Measurements from ENCODE around the gene BTBD1. TPM values are rescaled to one million over a fixed set of nuclear protein-coding genes. Genes with fewer than 3 reads are reported as not detected.
"Not testable (repeated sequence)": the region's sequence is repeated elsewhere in the genome, so short reads cannot be mapped to it uniquely, and the experiment has no call there.

BTBD1 gene
- total RNA-seq, 2 experiments from 2014 or later: 67.4 to 70.9 TPM

DNA sequence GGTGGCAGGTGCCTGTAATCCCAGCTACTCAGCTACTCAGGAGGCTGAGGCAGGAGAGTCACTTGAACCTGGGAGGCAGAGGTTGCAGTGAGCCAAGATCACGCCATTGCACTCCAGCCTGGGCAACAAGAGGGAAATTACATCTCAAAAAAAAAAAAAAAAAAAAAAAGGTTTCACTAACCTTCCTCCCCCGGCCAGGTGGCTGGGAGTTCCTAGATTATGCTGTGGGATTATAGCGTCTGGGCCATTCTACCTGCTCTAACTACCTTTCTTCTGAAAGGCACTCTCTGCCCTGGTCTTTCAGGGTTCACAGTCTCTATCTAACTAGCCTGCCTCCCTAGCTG, 24.9 kb upstream of the BTBD1 start:
- POLR2A ChIA-PET, H3K27ac Mint-ChIP-seq, ATAC-seq: not testable (repeated sequence)

DNA sequence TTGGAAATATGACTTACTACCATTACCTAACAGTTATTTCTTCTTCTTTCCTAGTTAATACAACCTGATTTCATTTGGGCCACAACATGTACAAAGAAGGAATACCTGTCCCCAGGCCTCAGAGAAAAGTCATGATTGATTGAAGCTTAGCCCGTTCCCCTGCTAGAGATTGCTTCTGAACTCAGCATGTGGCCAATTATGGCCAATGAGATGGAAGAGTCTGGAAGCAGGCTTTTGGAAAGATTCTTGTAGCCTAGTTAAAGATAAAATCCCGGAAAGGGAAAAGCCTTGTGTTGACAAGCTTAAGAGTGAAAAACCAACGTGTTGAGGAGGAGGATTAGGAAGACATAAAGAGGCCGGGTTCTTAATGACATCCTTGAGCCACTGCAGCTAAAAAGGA, 23.4 kb upstream of the BTBD1 start:
- Mint-ChIP-seq H3K27ac (no peak overlapping the region), H3K4me1 (ENCODE audit: low read depth) (peaks cover 6% of the 10 kb centered on the region), H3K4me3 (no peak overlapping the region), H3K36me3 (ENCODE audit: low read depth) (no peaks in the 10 kb centered on the region), H3K27me3 (ENCODE audit: low read depth) (peaks cover 16% of the 10 kb centered on the region), H3K9me3 (ENCODE audit: insufficient read depth) (no peaks in the 10 kb centered on the region)
- DNase-seq: no peak
- no peak for ATAC-seq
- CTCF ChIA-PET: interaction anchor here (1.0 kb wide), 1 partner anchor 15 kb away, joined by 3 read pairs; no protein-coding TSS in a partner anchor
- POLR2A ChIA-PET: no interaction called here

More for the DNA sequence above, 24.9 kb upstream of the BTBD1 start:
- CTCF ChIA-PET; DNase-seq; H3K9me3 Mint-ChIP-seq (ENCODE audit: insufficient read depth); H3K4me1 Mint-ChIP-seq (ENCODE audit: low read depth); H3K36me3 Mint-ChIP-seq (ENCODE audit: low read depth); H3K4me3 Mint-ChIP-seq: not testable (repeated sequence)
- H3K27me3 Mint-ChIP-seq (ENCODE audit: low read depth): peaks cover 22% of the 10 kb centered on the region

DNA sequence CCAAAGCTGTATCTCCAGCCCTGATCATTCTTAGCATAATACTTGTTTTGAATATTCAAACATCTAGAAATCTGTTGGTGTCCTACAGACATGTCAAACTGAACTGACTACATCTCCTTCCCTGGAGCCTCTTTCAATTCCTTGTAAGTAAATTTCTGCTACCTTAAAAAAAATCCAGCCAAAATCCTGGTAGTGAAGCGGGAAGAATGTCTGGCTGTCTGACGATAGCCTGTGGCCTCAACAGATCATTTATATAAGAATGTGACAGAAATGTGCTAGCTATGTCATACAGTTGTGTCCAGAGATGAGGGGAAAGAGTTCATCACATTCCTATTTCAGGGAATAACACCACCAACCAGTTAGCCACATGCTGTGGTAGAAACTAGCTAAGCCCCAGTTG, 21.8 kb upstream of the BTBD1 start:
- DNase-seq (no peak), ATAC-seq (no peak)
- H3K4me3 Mint-ChIP-seq: no peak overlapping the region
- peaks cover 3% of the 10 kb centered on the region for H3K9me3 Mint-ChIP-seq (ENCODE audit: insufficient read depth)
- ChIA-PET POLR2A (no interaction called here), CTCF (no interaction called here)
- peaks cover 18% of the 10 kb centered on the region for H3K27me3 Mint-ChIP-seq (ENCODE audit: low read depth)
- no peaks in the 10 kb centered on the region for H3K36me3 Mint-ChIP-seq (ENCODE audit: low read depth)
- peaks cover 6% of the 10 kb centered on the region for H3K4me1 Mint-ChIP-seq (ENCODE audit: low read depth)
- H3K27ac Mint-ChIP-seq: no peak overlapping the region

DNA sequence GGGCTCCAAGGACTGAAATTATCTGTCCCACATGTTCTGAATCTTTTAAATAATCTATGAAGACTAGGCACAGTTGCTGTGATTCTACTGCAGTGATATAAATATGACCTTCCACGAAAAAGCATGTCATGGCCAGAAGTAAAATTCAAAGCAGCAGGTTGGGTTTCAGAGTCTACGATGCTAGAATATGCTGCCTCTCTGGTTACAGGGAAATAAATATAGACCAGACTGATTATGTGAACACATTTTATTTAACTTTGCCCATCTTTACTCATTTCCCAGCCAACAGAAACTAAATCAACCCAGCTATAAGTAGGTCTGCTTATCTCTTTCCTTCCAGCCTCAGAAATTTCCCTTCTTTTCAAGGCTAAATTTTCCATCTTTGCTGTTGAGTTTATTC, 20.5 kb upstream of the BTBD1 start:
- peaks cover 3% of the 10 kb centered on the region for H3K9me3 Mint-ChIP-seq (ENCODE audit: insufficient read depth)
- no peak for ATAC-seq
- CTCF ChIA-PET: interaction anchor here (0.7 kb wide), 1 partner anchor 28 kb away, joined by 3 read pairs; no protein-coding TSS in a partner anchor

DNA sequence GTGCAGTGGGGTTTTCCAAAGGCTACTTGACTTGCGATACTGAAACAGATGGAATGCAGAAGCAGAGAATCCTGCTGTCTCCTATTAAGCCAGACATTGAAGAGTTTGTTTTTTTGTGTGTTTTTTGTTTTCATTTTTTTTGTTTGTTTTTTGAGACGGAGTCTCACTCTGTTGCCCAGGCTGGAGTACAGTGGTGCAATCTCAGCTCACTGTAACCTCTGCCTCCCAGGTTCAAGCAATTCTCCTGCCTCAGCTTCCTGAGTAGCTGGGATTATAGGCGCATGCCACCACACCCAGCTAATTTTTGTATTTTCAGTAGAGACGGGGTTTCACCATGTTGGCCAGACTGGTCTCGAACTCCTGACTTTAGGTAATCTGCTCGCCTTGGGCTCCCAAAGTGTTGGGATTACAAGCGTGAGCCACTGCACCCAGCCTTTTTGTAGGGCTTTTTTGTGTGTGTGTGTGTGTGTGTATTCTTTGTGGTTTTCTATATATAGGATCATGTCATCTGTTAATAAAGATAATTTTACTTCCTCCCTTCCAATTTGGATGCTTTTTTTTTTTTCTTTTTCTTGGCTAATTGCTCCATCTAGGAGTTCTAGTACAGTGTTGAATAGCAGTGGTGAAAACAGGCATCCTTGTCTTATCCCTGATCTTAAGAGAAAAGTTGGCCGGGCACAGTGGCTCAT, 19.0 kb upstream of the BTBD1 start:
- H3K4me1 Mint-ChIP-seq (ENCODE audit: low read depth); H3K36me3 Mint-ChIP-seq (ENCODE audit: low read depth); ATAC-seq; POLR2A ChIA-PET; H3K4me3 Mint-ChIP-seq; CTCF ChIA-PET; DNase-seq; H3K9me3 Mint-ChIP-seq (ENCODE audit: insufficient read depth); H3K27ac Mint-ChIP-seq: not testable (repeated sequence)
- H3K27me3 Mint-ChIP-seq (ENCODE audit: low read depth): peaks cover 26% of the 10 kb centered on the region

More for the DNA sequence above, 20.5 kb upstream of the BTBD1 start:
- H3K4me3 Mint-ChIP-seq: no peak overlapping the region
- DNase-seq: no peak
- H3K27me3 Mint-ChIP-seq (ENCODE audit: low read depth): peaks cover 21% of the 10 kb centered on the region
- no peaks in the 10 kb centered on the region for H3K36me3 Mint-ChIP-seq (ENCODE audit: low read depth)
- POLR2A ChIA-PET: no interaction called here
- peaks cover 6% of the 10 kb centered on the region for H3K4me1 Mint-ChIP-seq (ENCODE audit: low read depth)
- no peak overlapping the region for H3K27ac Mint-ChIP-seq

DNA sequence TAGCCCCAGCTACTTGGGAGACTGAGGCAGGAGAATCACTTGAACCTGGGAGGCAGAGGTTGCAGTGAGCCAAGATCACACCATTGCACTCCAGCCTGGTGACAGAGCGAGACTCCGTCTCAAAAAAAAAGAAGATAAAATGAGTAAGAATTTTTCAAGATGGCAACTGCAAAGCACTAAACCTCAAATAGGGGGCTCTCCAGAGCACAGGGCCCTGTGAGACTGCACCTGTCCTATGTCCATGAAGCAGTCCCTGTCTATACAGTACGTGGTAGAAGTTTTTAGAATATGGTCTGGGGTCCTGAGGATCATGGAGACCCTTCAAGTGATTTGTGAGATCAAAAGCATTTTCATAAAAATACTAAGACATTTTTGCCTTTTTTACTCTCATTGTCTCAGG, 18.4 kb upstream of the BTBD1 start:
- H3K36me3 Mint-ChIP-seq (ENCODE audit: low read depth); H3K4me3 Mint-ChIP-seq; H3K9me3 Mint-ChIP-seq (ENCODE audit: insufficient read depth); CTCF ChIA-PET; DNase-seq; ATAC-seq; H3K27ac Mint-ChIP-seq; POLR2A ChIA-PET; H3K4me1 Mint-ChIP-seq (ENCODE audit: low read depth): not testable (repeated sequence)
- H3K27me3 Mint-ChIP-seq (ENCODE audit: low read depth): peaks cover 26% of the 10 kb centered on the region

DNA sequence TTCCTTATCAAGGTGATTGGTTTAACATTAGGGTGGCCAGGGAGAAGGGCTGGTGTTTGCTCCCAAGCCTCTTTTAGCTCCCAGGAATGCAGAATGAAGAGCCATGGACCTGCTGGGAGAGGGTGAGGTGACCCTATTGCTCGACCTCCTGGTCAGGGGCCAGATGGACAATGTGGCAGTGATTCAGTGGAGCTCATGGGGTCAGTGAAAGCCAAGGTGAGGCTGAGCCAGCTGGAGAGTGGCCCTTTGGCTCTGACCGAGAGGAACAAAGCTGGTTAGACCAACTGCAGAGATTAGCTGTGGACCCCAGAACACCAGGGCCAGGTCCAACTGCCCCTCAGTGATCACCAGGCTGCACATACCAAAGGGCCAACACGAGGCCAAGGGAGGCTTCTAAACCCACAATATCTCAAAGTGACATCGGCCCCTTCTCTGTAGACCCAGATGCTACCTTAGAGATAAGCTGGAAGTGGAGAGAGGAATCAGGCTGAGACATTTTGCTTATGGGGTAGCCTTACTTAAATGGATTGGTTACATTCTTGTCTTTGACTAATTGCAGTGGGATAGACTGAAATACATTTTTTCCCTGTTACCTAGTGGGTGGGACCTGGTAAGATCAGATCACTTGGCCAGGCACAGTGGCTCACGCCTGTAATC, 15.8 kb upstream of the BTBD1 start:
- H3K4me3 Mint-ChIP-seq: no peak overlapping the region
- POLR2A ChIA-PET: interaction anchor here (1.4 kb wide), 1 partner anchor 16 kb away, joined by 3 read pairs; no protein-coding TSS in a partner anchor
- H3K27me3 Mint-ChIP-seq (ENCODE audit: low read depth): peaks cover 34% of the 10 kb centered on the region
- CTCF ChIA-PET: no interaction called here
- no peak overlapping the region for H3K27ac Mint-ChIP-seq
- no peaks in the 10 kb centered on the region for H3K36me3 Mint-ChIP-seq (ENCODE audit: low read depth)
- peaks cover 5% of the 10 kb centered on the region for H3K4me1 Mint-ChIP-seq (ENCODE audit: low read depth)
- ATAC-seq (no peak), DNase-seq (no peak)
- H3K9me3 Mint-ChIP-seq (ENCODE audit: insufficient read depth): peaks cover 3% of the 10 kb centered on the region

DNA sequence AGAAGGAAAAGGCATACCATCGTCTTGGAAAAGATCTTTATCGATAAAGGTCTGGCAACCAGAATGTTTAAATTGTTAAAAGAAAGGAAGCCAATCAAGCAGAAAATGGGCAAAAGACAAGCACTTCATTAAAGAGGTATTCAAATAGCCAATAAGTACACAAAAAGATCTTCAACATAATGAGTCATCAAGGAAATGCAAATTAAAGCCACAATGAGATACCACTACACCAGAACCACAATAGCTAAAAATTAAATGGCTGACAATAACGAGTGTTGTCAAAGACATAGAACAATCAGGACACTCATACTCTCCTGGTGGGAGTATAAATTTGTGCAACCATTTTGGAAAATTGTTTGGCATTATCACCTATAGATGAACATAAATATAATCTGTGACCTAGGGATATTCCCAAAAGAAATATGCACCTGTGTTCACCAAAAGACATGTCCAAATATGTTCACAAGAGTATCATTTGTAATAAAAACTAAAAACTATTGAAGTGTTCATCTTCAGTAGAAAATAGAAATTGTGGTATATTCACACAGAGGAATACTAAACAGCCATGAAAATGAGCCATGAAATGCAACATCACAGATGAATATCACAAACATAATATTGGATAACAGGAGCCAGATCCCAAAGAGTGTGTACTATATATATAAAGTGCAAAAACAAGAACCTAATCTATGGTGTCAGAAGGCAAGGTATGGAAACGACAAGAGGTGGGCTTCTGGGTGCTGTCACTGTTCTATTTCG, 14.4 kb upstream of the BTBD1 start:
- no peak overlapping the region for H3K27ac Mint-ChIP-seq
- ChIA-PET CTCF (no interaction called here), POLR2A (no interaction called here)
- H3K27me3 Mint-ChIP-seq (ENCODE audit: low read depth): peaks cover 33% of the 10 kb centered on the region
- peaks cover 5% of the 10 kb centered on the region for H3K4me1 Mint-ChIP-seq (ENCODE audit: low read depth)
- no peak for DNase-seq
- H3K36me3 Mint-ChIP-seq (ENCODE audit: low read depth): no peaks in the 10 kb centered on the region
- H3K4me3 Mint-ChIP-seq: no peak overlapping the region
- no peak for ATAC-seq
- H3K9me3 Mint-ChIP-seq (ENCODE audit: insufficient read depth): peaks cover 3% of the 10 kb centered on the region

DNA sequence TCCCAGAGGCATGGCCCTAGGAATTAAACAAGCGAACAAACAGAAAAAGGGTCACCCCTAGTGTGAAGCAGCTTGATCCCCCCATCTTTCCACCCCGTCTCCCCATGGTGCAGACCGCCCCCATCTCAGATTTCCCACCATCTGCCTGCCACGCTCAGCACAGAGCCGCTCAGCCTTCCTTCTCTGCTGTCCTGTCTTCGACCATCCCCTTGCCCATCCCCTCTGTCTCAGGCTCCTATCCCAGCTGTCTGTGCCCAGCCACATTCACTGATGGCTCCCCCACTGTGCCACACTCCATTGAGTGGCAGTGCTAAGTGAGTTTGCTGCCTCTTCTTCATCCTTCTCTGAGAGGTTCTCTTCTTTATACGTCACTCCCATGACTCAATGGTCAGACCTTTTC, 11.7 kb upstream of the BTBD1 start:
- ChIA-PET CTCF (no interaction called here), POLR2A (no interaction called here)
- H3K27me3 Mint-ChIP-seq (ENCODE audit: low read depth): peaks cover 35% of the 10 kb centered on the region
- no peaks in the 10 kb centered on the region for H3K9me3 Mint-ChIP-seq (ENCODE audit: insufficient read depth)
- no peak overlapping the region for H3K4me3 Mint-ChIP-seq
- peaks cover 5% of the 10 kb centered on the region for H3K4me1 Mint-ChIP-seq (ENCODE audit: low read depth)
- DNase-seq (no peak), ATAC-seq (no peak)
- peaks cover 3% of the 10 kb centered on the region for H3K36me3 Mint-ChIP-seq (ENCODE audit: low read depth)
- H3K27ac Mint-ChIP-seq: no peak overlapping the region

DNA sequence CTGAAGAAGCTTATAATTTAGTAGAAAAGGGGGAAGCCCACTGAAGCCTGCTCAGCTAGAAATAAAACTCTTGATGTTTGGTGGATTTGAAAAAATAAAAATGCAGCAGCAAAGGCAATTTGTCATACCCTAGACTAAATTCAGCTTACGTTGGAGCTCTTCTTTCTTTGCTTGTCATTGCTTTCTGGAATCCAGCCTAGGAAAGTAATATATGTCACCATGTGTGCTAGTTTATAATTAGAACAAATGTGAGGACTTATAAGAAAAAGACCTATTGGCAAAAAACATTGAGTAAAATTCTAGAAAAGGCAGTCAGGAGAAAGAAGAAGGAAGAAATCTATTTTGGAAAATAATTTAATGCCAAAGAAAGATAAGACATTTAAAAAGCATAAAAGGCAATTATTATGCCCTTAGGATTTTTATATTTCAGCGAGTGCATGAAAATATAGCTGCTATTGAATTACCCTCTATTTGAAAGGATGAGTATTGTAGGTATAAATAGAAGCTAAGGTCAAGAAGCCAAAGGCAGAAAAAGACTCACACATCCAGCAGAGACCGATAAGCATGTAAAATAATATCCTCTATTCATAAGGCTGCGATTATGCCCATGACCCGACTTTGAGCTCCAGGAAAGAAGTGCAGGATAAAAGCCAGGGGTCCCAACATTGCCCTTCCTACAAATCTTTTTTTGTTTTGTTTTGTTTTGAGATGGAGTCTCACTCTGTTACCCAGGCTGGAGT, 10.6 kb upstream of the BTBD1 start:
- H3K27ac Mint-ChIP-seq: no peak overlapping the region
- peaks cover 3% of the 10 kb centered on the region for H3K9me3 Mint-ChIP-seq (ENCODE audit: insufficient read depth)
- peaks cover 3% of the 10 kb centered on the region for H3K36me3 Mint-ChIP-seq (ENCODE audit: low read depth)
- DNase-seq: no peak
- no peak overlapping the region for H3K4me3 Mint-ChIP-seq
- peaks cover 5% of the 10 kb centered on the region for H3K4me1 Mint-ChIP-seq (ENCODE audit: low read depth)
- ChIA-PET POLR2A (no interaction called here), CTCF (interaction anchor here (1.3 kb wide), 1 partner anchor 31 kb away, joined by 4 read pairs; no protein-coding TSS in a partner anchor)
- peaks cover 32% of the 10 kb centered on the region for H3K27me3 Mint-ChIP-seq (ENCODE audit: low read depth)
- no peak for ATAC-seq

DNA sequence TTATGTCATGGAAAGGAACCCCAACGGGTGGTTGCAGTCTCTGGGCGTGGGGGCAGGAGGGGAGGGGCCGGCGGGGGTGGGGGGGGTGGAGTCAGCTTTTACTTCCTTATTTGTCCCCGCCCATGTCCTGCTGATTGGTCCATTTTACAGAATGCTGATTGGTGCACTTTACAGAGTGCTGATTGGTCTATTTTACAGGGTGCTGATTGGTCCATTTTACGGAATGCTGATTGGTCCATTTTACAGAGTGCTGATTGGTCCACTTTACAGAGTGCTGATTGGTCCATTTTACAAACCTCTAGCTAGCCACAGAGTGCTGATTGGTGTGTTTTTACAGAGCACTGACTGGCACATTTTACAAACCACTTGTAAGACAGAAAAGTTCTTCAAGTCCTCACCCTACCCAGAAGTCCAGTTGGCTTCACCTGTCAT, 2.2 kb upstream of the BTBD1 start:
- not testable (repeated sequence) for H3K4me3 Mint-ChIP-seq; H3K27ac Mint-ChIP-seq; H3K27me3 Mint-ChIP-seq (ENCODE audit: low read depth)
- ChIA-PET POLR2A (interaction anchor here (1.7 kb wide), 1 partner anchor 57 kb away, joined by 4 read pairs; no protein-coding TSS in a partner anchor), CTCF (interaction anchor here (4.5 kb wide), 1 partner anchor 58 kb away, joined by 22 read pairs; the partner anchor contains the start of gene C15orf40)
- ATAC-seq: peak; percentile 1
- DNase-seq: peak; percentile 60
- peaks cover 18% of the 10 kb centered on the region for H3K36me3 Mint-ChIP-seq (ENCODE audit: low read depth)
- peaks cover 27% of the 10 kb centered on the region for H3K4me1 Mint-ChIP-seq (ENCODE audit: low read depth)
- peaks cover 11% of the 10 kb centered on the region for H3K9me3 Mint-ChIP-seq (ENCODE audit: insufficient read depth)
